Measurements from ENCODE around the gene OR7G2.

DNA sequence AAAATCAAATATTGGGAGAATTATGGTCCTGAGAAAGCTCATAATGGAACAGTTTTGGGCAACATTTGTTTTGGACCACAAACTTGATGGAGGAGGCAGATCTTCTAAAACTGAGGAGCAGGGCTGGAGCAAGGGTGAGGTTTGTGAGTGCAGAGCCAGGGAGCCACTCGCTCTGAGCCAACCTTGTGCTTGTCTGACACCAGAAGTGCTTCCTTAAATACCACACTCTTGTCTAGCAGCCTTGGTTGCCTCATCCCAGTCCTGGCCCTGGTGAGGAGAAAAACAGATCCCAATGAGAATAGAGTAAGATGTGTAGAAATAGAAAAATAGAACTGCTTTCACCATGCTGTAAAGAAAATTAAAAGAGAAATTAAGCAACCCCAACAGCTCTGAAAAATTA, 39.6 kb upstream of the OR7G2 start:
- TF ChIP-seq, protein P1, sequence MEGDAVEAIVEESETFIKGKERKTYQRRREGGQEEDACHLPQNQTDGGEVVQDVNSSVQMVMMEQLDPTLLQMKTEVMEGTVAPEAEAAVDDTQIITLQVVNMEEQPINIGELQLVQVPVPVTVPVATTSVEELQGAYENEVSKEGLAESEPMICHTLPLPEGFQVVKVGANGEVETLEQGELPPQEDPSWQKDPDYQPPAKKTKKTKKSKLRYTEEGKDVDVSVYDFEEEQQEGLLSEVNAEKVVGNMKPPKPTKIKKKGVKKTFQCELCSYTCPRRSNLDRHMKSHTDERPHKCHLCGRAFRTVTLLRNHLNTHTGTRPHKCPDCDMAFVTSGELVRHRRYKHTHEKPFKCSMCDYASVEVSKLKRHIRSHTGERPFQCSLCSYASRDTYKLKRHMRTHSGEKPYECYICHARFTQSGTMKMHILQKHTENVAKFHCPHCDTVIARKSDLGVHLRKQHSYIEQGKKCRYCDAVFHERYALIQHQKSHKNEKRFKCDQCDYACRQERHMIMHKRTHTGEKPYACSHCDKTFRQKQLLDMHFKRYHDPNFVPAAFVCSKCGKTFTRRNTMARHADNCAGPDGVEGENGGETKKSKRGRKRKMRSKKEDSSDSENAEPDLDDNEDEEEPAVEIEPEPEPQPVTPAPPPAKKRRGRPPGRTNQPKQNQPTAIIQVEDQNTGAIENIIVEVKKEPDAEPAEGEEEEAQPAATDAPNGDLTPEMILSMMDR (IDR thresholded peaks at IDR 0.05) = no peak
- no peak for TF ChIP-seq POLR2A (IDR thresholded peaks at IDR 0.05)
